ENCODE data around the gene ASIC3.
"Not testable (repeated sequence)": the region's sequence is repeated elsewhere in the genome, so short reads cannot be mapped to it uniquely, and the experiment has no call there.

ASIC3 gene

GRCh38 chr7:151013733-151014497, 34.4 kb upstream of the ASIC3 start:
- peak; percentile 81 for DNase-seq (ENCODE audit: low spot score)

GRCh38 chr7:151014950-151015349, 33.4 kb upstream of the ASIC3 start:
- DNase-seq (ENCODE audit: low spot score) = no peak

DNA sequence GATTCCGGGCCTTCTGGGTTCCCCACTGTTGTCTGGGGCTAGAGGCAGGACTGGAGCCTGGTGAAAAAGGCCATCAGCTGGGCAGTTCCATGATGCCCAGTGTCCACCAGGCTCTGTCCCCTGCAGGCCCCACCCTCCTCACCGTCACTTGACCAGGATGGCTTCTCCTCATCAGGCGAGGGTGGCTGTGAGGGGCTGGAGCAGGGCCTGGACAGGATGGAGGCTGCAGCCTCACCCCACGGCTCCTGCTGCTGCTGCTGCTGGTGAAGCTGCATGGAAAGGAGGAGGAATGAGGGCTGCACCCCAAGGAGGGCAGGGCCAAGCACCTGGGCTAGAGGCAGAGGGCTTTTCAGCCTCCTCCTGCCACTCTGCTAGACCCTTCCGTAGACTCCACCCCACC, 32.4 kb upstream of the ASIC3 start:
- no peak for DNase-seq (ENCODE audit: low spot score)

- DNase-seq (ENCODE audit: low spot score) = no peak
Observed at GRCh38 chr7:151016505-151016904, 31.8 kb upstream of the ASIC3 start.

DNA sequence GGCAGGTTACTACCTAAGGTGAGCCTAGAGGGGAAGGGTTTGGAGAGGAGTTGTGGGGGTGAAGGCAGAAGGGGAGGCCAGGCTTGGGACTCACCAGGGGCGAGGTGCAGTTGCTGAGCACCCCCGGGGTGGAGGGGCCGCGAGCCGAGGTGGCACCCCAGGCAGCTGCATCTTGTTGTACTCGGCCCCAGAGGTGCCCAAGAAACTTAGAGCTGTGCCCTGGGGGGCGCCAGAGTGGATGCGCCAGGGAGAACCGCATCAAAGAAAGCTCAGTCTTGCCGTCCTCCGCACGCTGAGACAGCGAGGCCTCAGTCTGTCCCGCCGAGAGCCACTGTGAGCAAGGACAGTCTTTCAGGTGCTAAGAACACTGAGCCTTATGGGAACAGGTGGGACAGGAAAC, 31.4 kb upstream of the ASIC3 start:
- no peak for DNase-seq (ENCODE audit: low spot score)

GRCh38 chr7:151017370-151017952, 30.9 kb upstream of the ASIC3 start:
- no peak for DNase-seq (ENCODE audit: low spot score)

GRCh38 chr7:151017953-151018420, 30.3 kb upstream of the ASIC3 start:
- DNase-seq (ENCODE audit: low spot score) = peak; percentile 51

DNA sequence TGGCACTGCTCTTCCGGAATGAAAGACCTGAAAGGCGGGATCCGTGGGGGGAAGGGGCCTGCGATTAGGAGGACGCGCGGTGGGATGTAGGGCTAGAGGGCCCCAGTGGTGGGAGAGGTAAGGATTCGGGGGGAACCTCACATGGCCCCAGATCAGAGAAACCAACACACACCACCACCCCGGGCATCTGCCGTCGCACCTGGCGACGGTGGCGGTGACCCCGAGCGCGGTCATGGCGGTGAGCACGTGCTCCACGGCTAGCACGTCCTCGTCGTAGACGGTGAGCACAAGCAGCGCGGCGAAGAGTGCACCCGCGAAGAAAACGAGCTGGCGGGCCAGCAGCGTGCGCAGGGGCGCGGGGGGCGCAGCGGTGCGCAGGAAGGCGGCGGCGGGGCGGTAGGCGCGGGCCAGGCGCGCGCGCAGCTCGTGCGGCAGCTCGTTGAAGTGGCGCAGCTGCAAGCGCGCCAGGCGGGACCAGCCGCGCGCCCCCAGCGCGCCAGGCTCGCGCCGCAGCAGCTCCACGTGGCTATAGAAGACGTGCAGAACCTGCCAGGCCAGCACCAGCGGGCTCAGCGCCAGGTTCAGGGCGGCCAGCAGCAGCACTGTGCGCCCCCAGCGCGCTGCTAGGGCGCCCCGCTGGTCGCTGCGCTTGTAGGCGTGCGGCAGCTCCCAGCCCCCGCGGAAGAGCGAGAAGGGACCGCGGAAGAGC, 29.8 kb upstream of the ASIC3 start:
- no peak for DNase-seq (ENCODE audit: low spot score)

GRCh38 chr7:151019130-151019447, 29.2 kb upstream of the ASIC3 start:
- no peak for DNase-seq (ENCODE audit: low spot score)

DNA sequence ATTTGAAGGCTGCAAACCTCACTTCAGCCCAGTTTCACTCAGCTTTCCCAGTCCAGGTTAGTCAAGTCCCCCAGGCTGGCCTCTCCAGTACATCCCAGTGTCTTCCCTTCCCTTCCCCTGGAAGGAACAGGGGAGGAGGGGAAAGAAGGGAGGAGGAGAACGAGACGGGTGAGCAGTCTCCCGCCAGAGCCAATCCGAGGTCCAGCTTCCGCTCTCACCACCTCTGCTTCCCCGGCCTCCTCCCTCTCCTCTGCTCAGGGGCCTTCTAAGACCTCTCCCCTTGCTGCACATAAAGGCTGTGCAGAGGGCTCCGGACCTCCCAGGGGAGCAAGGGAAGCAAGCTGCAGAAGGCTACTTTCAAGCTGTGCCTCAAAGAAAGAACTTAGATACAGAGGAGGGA, 28.1 kb upstream of the ASIC3 start:
- no peak for DNase-seq (ENCODE audit: low spot score)

GRCh38 chr7:151023232-151023631, 25.1 kb upstream of the ASIC3 start:
- DNase-seq (ENCODE audit: low spot score) = no peak

DNA sequence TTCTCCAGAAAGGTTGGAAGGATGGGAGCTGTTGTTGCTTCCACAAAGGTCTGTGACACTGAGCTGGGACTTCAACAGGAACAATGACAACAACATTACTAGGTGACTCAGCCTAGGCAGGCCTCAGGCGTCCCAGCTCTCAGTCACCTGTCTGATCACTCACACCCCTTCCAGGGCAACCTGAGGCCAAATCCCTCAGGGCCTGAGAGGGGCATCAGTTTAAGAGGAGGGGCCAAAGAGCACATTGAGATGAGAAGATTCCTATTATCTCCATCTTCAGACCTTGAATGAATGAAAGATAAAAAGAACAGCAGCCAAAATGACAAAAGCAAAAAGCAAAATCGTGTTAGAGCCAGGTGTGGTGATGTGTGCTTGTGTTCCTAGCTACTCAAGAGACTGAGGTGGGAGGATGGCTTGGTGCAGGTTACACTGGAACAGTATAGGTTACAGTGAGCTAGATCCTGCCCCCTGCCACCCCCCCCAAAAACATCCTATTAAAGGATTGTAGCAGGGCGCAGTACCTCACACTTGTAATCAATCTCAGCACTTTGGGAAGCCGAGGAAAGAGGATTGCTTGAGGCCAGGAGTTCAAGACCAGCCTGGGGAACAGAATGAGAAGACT, 23.8 kb upstream of the ASIC3 start, which contains the start of gene ATG9B:
ATG9B (minus strand) TSS at position 60 of the 622 bp plus-strand sequence. CDS start 71 bp downstream, outside the sequence.
- peak; percentile 69 for DNase-seq (ENCODE audit: low spot score)

DNA sequence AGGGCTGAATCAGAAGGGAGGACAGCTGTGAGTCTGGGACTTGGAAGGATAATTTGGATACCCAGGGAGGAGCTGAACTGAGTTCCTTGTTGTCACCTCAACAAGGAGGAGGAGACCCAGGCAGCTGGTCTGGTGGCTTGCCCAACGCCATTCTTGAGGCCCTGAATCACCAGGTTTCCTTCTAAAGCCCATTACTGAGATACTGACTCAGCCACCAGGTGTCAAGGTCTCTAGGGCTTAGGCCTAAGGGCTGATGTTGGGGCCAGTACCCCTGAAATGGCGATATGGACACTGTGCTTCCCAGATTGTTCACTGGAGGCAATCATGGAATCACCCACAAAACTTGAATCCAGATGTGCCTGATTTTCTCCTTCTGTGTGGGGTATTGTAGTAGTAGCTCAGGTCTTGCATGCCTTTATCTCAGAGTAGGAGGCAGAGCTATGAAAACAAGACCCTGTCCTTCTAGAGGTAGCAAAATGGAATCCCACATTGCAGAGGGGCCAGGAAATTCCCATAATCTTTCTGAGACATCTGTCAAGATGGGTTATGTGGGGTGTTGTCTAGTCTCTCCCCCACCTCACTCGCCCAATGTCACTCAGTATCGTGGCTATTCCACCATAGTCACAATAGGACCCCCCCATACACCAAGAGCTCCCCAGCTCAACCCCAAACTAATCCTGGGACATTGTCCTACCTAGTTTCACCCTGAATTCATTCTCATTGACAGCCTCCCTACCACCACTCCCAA, 22.2 kb upstream of the ASIC3 start:
- DNase-seq (ENCODE audit: low spot score) = peak; percentile 84

GRCh38 chr7:151026771-151027727, 21.3 kb upstream of the ASIC3 start:
- not testable (repeated sequence) for DNase-seq (ENCODE audit: low spot score)

GRCh38 chr7:151027728-151028130, 20.6 kb upstream of the ASIC3 start:
- DNase-seq (ENCODE audit: low spot score) = not testable (repeated sequence)

DNA sequence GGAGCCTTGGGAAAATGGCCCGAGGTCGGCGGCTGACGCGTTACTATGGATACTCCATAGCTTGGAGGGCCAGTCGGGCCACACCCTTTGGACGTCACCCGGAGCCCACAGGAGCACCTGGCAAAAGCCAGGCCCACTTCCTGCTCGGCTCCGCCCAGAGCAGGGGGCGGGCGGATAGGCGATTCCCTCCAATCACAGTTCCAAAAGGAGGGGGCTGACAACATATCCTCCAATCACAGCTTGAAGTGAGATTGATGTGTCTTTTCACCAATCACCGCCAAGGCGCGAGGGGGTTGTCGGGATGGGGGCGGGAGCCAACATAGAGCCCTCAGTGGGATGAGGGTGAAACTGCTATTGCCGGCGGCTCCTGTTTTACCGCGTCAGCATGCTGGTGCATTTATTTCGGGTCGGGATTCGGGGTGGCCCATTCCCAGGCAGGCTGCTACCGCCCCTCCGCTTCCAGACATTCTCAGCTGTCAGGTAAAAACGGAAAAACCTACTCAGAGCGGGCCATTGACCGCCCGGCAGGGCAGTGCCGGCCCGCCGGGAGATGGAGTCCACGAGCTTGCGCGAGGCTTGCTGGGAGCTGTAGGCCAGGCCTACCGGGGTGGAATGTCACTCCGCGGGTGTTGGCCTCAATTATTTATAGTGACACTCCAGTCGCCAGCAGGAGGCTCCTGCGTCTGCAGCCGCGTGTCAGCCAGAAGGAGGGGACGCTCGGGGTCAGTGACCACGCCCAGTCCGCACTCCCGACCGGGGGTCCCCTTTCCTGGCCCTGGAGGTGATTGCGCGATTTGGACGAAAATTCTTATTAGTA, 20.0 kb upstream of the ASIC3 start, which contains the start of gene ABCB8:
ABCB8 (plus strand) TSS at position 320 of the 817 bp plus-strand sequence; CDS start at position 386, 66 bp downstream.
- DNase-seq (ENCODE audit: low spot score) = peak; percentile 99

GRCh38 chr7:151028948-151029501, 19.3 kb upstream of the ASIC3 start:
- no peak for DNase-seq (ENCODE audit: low spot score)

- DNase-seq (ENCODE audit: low spot score) = no peak
Observed at GRCh38 chr7:151031011-151031410, 17.3 kb upstream of the ASIC3 start.
